RWPE1 (cell line): Measurements from ENCODE around the gene FUBP1.
"Not testable (repeated sequence)": the region's sequence is repeated elsewhere in the genome, so short reads cannot be mapped to it uniquely, and the experiment has no call there.

ENCODE experiments used
- CTCF ChIA-PET: fragments of 350-600 bp; sonication (Branson Sonifier 250); formaldehyde crosslinking; extraction: SDS; loops from one replicate; lab custom pipeline; 2021; lab: Yijun Ruan, JAX
- POLR2A ChIA-PET: fragments of 400-600 bp; formaldehyde crosslinking; extraction: SDS; loops from one replicate; lab custom pipeline; 2020; ENCODE audit warnings: antibody characterized with exemption; ENCODE audit not compliant: low non-redundant PET; lab: Yijun Ruan, JAX
- DNase-seq: peaks from one replicate; pipeline ENCODE4 v3.0.0; 2012; ENCODE audit warnings: low spot score
- H3K27ac ChIP-seq: fragments of 450-650 bp; 2 replicates; pipeline ENCODE4 v1.5.1; 2017
- CTCF ChIP-seq: fragments of 450-650 bp; conservative IDR thresholded peaks from 2 replicates; pipeline ENCODE4 v1.5.1; 2017; ENCODE audit warnings: low read depth, mild to moderate bottlenecking

The FUBP1 gene

GRCh38 chr1:77925956-77926355 lies 52.9 kb downstream of the FUBP1 start:
- ChIA-PET POLR2A (no interaction called here), CTCF (no interaction called here)
- no peak overlapping the region for H3K27ac ChIP-seq
- DNase-seq, result no peak
- no peak for TF ChIP-seq CTCF

GRCh38 chr1:77925518-77925917 lies 53.4 kb downstream of the FUBP1 start:
- H3K27ac ChIP-seq, result no peak overlapping the region
- ChIA-PET POLR2A (no interaction called here), CTCF (no interaction called here)
- TF ChIP-seq CTCF, result no peak
- no peak for DNase-seq

GRCh38 chr1:77918918-77919317 lies 60.0 kb downstream of the FUBP1 start:
- H3K27ac ChIP-seq, DNase-seq, POLR2A ChIA-PET, CTCF ChIA-PET: not testable (repeated sequence)

GRCh38 chr1:77910116-77910515 lies 68.8 kb downstream of the FUBP1 start:
- ChIA-PET CTCF (no interaction called here), POLR2A (no interaction called here)

GRCh38 chr1:77906624-77907023 lies 72.2 kb downstream of the FUBP1 start:
- no peak for TF ChIP-seq CTCF
- CTCF ChIA-PET, result no interaction called here
- H3K27ac ChIP-seq, result no peak overlapping the region
- POLR2A ChIA-PET, result no interaction called here
- no peak for DNase-seq

More at GRCh38 chr1:77910116-77910515, 68.8 kb downstream of the FUBP1 start:
- no peak for DNase-seq
- no peak for TF ChIP-seq CTCF
- no peak overlapping the region for H3K27ac ChIP-seq

- ChIA-PET POLR2A (no interaction called here), CTCF (no interaction called here)
- DNase-seq, result no peak
- H3K27ac ChIP-seq, result no peak overlapping the region
- no peak for TF ChIP-seq CTCF
Observed at GRCh38 chr1:77906019-77906545, 72.8 kb downstream of the FUBP1 start.

GRCh38 chr1:77905603-77906002 lies 73.3 kb downstream of the FUBP1 start:
- DNase-seq, result no peak
- ChIA-PET CTCF (interaction anchor here (0.6 kb wide), 2 partner anchors 26 to 31 kb away, joined by 3 read pairs; no protein-coding TSS in a partner anchor), POLR2A (no interaction called here)
- no peak for TF ChIP-seq CTCF
- no peak overlapping the region for H3K27ac ChIP-seq
